HG03460 (cell line): ENCODE results near the gene GBP5.
"Not testable (repeated sequence)": the region's sequence is repeated elsewhere in the genome, so short reads cannot be mapped to it uniquely, and the experiment has no call there.

Experiments used
- ATAC-seq: cut with Tn5 transposase; IDR thresholded peaks from one replicate; pipeline ENCODE4 v1.9.1; 2021; ENCODE audit not compliant: unreplicated experiment

Gene GBP5

GRCh38 chr1:89284078-89284763 is 11.6 kb upstream of the GBP5 start:
- ATAC-seq = not testable (repeated sequence)

GRCh38 chr1:89280766-89281165 is 8.1 kb upstream of the GBP5 start:
- ATAC-seq = no peak

GRCh38 chr1:89279011-89279466 is 6.4 kb upstream of the GBP5 start:
- no peak for ATAC-seq

GRCh38 chr1:89277725-89278124 is 5.1 kb upstream of the GBP5 start:
- no peak for ATAC-seq

GRCh38 chr1:89276690-89277089 is 4.0 kb upstream of the GBP5 start:
- no peak for ATAC-seq

- no peak for ATAC-seq
Measured at GRCh38 chr1:89274411-89274857, 1.8 kb upstream of the GBP5 start.

GRCh38 chr1:89273324-89273778 is 691 bp upstream of the GBP5 start:
- ATAC-seq = no peak

GRCh38 chr1:89271341-89272015 is 1.2 kb downstream of the GBP5 start:
- no peak for ATAC-seq

- no peak for ATAC-seq
Measured at GRCh38 chr1:89270423-89270822, 2.2 kb downstream of the GBP5 start.

- no peak for ATAC-seq
Measured at GRCh38 chr1:89269277-89269676, 3.4 kb downstream of the GBP5 start.

GRCh38 chr1:89262643-89263042 is 10.0 kb downstream of the GBP5 start:
- ATAC-seq = no peak

- ATAC-seq = no peak
Measured at GRCh38 chr1:89261926-89262515, 10.6 kb downstream of the GBP5 start.

- no peak for ATAC-seq
Measured at GRCh38 chr1:89260566-89261255, 11.9 kb downstream of the GBP5 start.

- ATAC-seq = no peak
Measured at GRCh38 chr1:89260042-89260441, 12.6 kb downstream of the GBP5 start.

GRCh38 chr1:89259283-89259971 is 13.2 kb downstream of the GBP5 start:
- no peak for ATAC-seq

GRCh38 chr1:89257041-89257440 is 15.6 kb downstream of the GBP5 start:
- ATAC-seq = no peak

GRCh38 chr1:89255581-89255980 is 17.1 kb downstream of the GBP5 start:
- not testable (repeated sequence) for ATAC-seq

- ATAC-seq = no peak
Measured at GRCh38 chr1:89254658-89255287, 17.9 kb downstream of the GBP5 start.

- ATAC-seq = no peak
Measured at GRCh38 chr1:89243046-89243445, 29.6 kb downstream of the GBP5 start.
